GM19467 (cell line): ENCODE measurements around the gene LARGE2.

Experiments used
- ATAC-seq: cut with Tn5 transposase; IDR thresholded peaks from one replicate; pipeline ENCODE4 v1.9.1; 2021; ENCODE audit warnings: mild to moderate bottlenecking, moderate library complexity; ENCODE audit not compliant: unreplicated experiment

The LARGE2 gene

GRCh38 chr11:45922425-45923082, at the start of gene LARGE2:
Gene LARGE2 (plus strand): TSS chr11:45922656. CDS start chr11:45922883, 227 bp downstream.
- no peak for ATAC-seq

- ATAC-seq, result no peak
Measured at GRCh38 chr11:45876401-45876800, 46.1 kb upstream of the LARGE2 start.

GRCh38 chr11:45877221-45877620, 45.2 kb upstream of the LARGE2 start:
- no peak for ATAC-seq

- ATAC-seq, result no peak
Measured at GRCh38 chr11:45877845-45878244, 44.6 kb upstream of the LARGE2 start.

GRCh38 chr11:45879803-45880686, 42.4 kb upstream of the LARGE2 start:
- no peak for ATAC-seq

GRCh38 chr11:45880772-45881570, 41.5 kb upstream of the LARGE2 start:
- ATAC-seq, result no peak

GRCh38 chr11:45881708-45882368, 40.6 kb upstream of the LARGE2 start:
- no peak for ATAC-seq

- no peak for ATAC-seq
Measured at GRCh38 chr11:45884596-45885185, 37.8 kb upstream of the LARGE2 start.

- ATAC-seq, result no peak
Measured at GRCh38 chr11:45885274-45885920, 37.1 kb upstream of the LARGE2 start, which contains the start of gene MAPK8IP1. Gene MAPK8IP1 (plus strand): TSS chr11:45885651. CDS start chr11:45885821, 170 bp downstream.

GRCh38 chr11:45885921-45886721, 36.3 kb upstream of the LARGE2 start:
- ATAC-seq, result no peak

GRCh38 chr11:45886816-45887520, 35.5 kb upstream of the LARGE2 start:
- no peak for ATAC-seq

GRCh38 chr11:45887587-45887986, 34.9 kb upstream of the LARGE2 start:
- no peak for ATAC-seq

GRCh38 chr11:45889555-45889954, 32.9 kb upstream of the LARGE2 start:
- no peak for ATAC-seq

GRCh38 chr11:45889966-45890365, 32.5 kb upstream of the LARGE2 start:
- ATAC-seq, result no peak

- ATAC-seq, result no peak
Measured at GRCh38 chr11:45890886-45891550, 31.4 kb upstream of the LARGE2 start.

- no peak for ATAC-seq
Measured at GRCh38 chr11:45892856-45893255, 29.6 kb upstream of the LARGE2 start.

- ATAC-seq, result no peak
Measured at GRCh38 chr11:45894555-45895247, 27.8 kb upstream of the LARGE2 start.
